ENCODE measurements around the gene OPN3. TPM values are rescaled to one million over a fixed set of nuclear protein-coding genes. Genes with fewer than 3 reads are reported as not detected.

The OPN3 gene, protein sequence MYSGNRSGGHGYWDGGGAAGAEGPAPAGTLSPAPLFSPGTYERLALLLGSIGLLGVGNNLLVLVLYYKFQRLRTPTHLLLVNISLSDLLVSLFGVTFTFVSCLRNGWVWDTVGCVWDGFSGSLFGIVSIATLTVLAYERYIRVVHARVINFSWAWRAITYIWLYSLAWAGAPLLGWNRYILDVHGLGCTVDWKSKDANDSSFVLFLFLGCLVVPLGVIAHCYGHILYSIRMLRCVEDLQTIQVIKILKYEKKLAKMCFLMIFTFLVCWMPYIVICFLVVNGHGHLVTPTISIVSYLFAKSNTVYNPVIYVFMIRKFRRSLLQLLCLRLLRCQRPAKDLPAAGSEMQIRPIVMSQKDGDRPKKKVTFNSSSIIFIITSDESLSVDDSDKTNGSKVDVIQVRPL
- total RNA-seq, result 10 to 100 TPM; 12.6 to 12.9 TPM

DNA sequence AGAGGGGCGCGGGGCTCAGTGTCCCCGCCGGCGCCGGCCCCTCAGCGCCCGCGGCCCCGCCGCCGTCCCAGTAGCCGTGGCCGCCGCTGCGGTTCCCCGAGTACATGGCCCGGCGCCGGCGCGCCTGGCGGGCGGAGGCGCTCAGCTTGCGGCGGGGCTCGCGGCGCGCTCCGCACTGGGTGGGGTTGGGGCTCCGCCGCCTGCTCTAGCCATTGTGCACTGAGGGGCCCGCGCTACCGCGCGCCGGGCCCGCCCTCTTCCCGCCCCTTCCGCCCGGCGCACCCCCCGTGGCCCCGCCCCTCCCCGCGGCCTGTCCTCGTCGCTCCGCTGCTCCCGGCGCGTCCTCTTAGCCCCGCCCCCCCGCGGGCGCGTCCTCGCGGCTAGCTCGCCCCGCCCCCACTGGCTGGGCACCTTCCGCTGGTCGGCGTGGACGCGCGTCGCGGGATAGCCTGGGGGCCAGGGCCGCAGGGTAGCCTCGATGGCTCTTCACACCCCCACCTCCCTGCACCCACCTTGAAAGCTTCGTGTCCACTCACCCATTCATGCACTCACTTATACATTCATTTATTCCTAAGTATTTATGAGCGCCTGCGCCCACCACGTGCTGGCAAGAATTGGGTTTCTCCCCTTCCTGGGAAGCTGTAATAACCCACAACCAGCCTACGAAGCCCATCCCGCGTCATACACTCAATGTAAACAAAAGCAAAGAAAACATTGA lies at the start of gene OPN3, which contains the start of gene CHML:
OPN3 (minus strand) TSS at position 221 of the 718 bp plus-strand sequence; CDS start at position 106, 115 bp downstream.
CHML (minus strand) TSS at position 221 of the 718 bp plus-strand sequence. CDS start 4,603 bp downstream, outside the sequence.

DNA sequence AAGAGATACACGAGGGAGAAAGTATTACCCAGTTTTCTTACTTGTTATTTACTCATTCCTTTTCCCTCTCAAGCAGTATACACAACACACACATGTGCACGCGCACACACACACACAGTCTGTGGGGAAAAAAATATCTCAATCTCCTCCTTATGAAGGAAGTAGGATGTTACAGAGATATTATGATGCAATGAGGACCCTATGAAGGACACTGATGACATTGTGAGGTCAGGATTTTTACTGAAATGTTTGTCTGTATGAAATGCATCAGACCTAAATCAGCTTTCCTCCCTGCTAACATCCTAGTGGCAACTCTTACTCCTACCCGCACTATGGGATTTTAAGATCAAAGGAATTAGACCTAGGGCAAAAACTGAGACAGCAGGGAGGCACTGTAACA lies 11.8 kb upstream of the OPN3 start, which contains the start of gene WDR64:
WDR64 (plus strand) TSS at position 270 of the 400 bp plus-strand sequence. CDS start 204 bp downstream, outside the sequence.

Other genes starting within 250 kb of the OPN3 start
- 10 to 100 TPM; 50.8 to 51.6 TPM for gene FH, start 120.6 kb downstream of the OPN3 start, total RNA-seq
- gene KMO, start 108.0 kb downstream of the OPN3 start, total RNA-seq, result not detected
- 10 to 100 TPM; 15.4 to 15.9 TPM for gene CHML, start within 50 bp of the OPN3 start, total RNA-seq
- gene WDR64, start 11.9 kb upstream of the OPN3 start, total RNA-seq, result under 1 TPM in 1 of 2 experiments, not detected in 1; 0.10 TPM
- 10 to 100 TPM; 23.8 to 28.4 TPM for gene EXO1, start 207.8 kb upstream of the OPN3 start, total RNA-seq